GM12864 (cell line): ENCODE results near the gene CTDSP2.
"Not testable (repeated sequence)": the region's sequence is repeated elsewhere in the genome, so short reads cannot be mapped to it uniquely, and the experiment has no call there.

Source experiments
- DNase-seq: peaks from one replicate; pipeline ENCODE4 v3.0.0-alpha.2; 2011; ENCODE audit warnings: low read depth
- H3K4me3 ChIP-seq: 2 replicates; pipeline ENCODE4 v1.5.1; 2011; ENCODE audit warnings: mild to moderate bottlenecking, low read depth, low read length, control low read depth
- CTCF ChIP-seq: IDR thresholded peaks from 2 replicates; pipeline ENCODE4 v1.5.1; 2011; ENCODE audit warnings: low read depth, mild to moderate bottlenecking, moderate library complexity, low read length, control low read depth, inconsistent platforms; ENCODE audit errors: missing control alignments

CTDSP2 gene

GRCh38 chr12:57861967-57862366 is 15.4 kb upstream of the CTDSP2 start:
- DNase-seq: no peak
- H3K4me3 ChIP-seq: no peak overlapping the region
- no peak for TF ChIP-seq CTCF

- not testable (repeated sequence) for H3K4me3 ChIP-seq, DNase-seq
Measured at GRCh38 chr12:57860883-57861282, 14.4 kb upstream of the CTDSP2 start.

- no peak for TF ChIP-seq CTCF
- H3K4me3 ChIP-seq: no peak overlapping the region
- no peak for DNase-seq
Measured at GRCh38 chr12:57859121-57859520, 12.6 kb upstream of the CTDSP2 start.

GRCh38 chr12:57858123-57858522 is 11.6 kb upstream of the CTDSP2 start:
- not testable (repeated sequence) for DNase-seq, H3K4me3 ChIP-seq

GRCh38 chr12:57854965-57855364 is 8.4 kb upstream of the CTDSP2 start:
- no peak overlapping the region for H3K4me3 ChIP-seq
- no peak for TF ChIP-seq CTCF
- no peak for DNase-seq

GRCh38 chr12:57853864-57854556 is 7.5 kb upstream of the CTDSP2 start:
- no peak for TF ChIP-seq CTCF
- DNase-seq: no peak
- H3K4me3 ChIP-seq: no peak overlapping the region

GRCh38 chr12:57852620-57853500 is 6.3 kb upstream of the CTDSP2 start:
- H3K4me3 ChIP-seq: no peak overlapping the region
- no peak for TF ChIP-seq CTCF
- no peak for DNase-seq

- no peak for TF ChIP-seq CTCF
- no peak for DNase-seq
- no peak overlapping the region for H3K4me3 ChIP-seq
Measured at GRCh38 chr12:57852200-57852599, 5.7 kb upstream of the CTDSP2 start.
